Retinal pigment epithelial cell (primary cell): Measurements from ENCODE around the gene BACE2.

ENCODE experiments used
- DNase-seq: peaks from one replicate; pipeline ENCODE4 v3.0.0-alpha.2; 2010; ENCODE audit warnings: low read depth
- H3K4me3 ChIP-seq: 2 replicates; pipeline ENCODE4 v1.5.1; 2011; ENCODE audit warnings: mild to moderate bottlenecking, low read length, control low read depth, moderate library complexity
- CTCF ChIP-seq: conservative IDR thresholded peaks from 2 replicates; pipeline ENCODE4 v1.5.1; 2011; ENCODE audit warnings: low read depth, low read length, control low read depth, inconsistent platforms

BACE2 gene

GRCh38 chr21:41319273-41319672 is 151.3 kb downstream of the BACE2 start:
- TF ChIP-seq CTCF: no peak
- H3K4me3 ChIP-seq: no peak overlapping the region
- no peak for DNase-seq

- H3K4me3 ChIP-seq: no peak overlapping the region
- no peak for TF ChIP-seq CTCF
- no peak for DNase-seq
These were observed 153.4 kb downstream of the BACE2 start for GRCh38 chr21:41321211-41321907.

- DNase-seq: no peak
- TF ChIP-seq CTCF: no peak
- H3K4me3 ChIP-seq: no peak overlapping the region
These were observed 154.0 kb downstream of the BACE2 start for GRCh38 chr21:41321908-41322495.

GRCh38 chr21:41322496-41323382 is 154.8 kb downstream of the BACE2 start:
- no peak for DNase-seq
- H3K4me3 ChIP-seq: no peak overlapping the region
- TF ChIP-seq CTCF: no peak

GRCh38 chr21:41325138-41325912 is 157.4 kb downstream of the BACE2 start:
- H3K4me3 ChIP-seq: no peak overlapping the region
- no peak for DNase-seq
- no peak for TF ChIP-seq CTCF

GRCh38 chr21:41326414-41327080 is 158.6 kb downstream of the BACE2 start:
- no peak for DNase-seq
- H3K4me3 ChIP-seq: no peak overlapping the region
- no peak for TF ChIP-seq CTCF
